H1 (cell line): ENCODE results near the gene PLXND1. TPM values are rescaled to one million over a fixed set of nuclear protein-coding genes. Genes with fewer than 3 reads are reported as not detected.

Experiments used
- CTCF ChIA-PET: fragments of 300-600 bp; sonication (Branson Sonifier 250); formaldehyde crosslinking; loops from one replicate; lab custom pipeline; 2021; ENCODE audit not compliant: partially characterized antibody; lab: Charles Lee
- POLR2A ChIA-PET: fragments of 300-600 bp; sonication (Branson Sonifier 250); formaldehyde crosslinking; loops from one replicate; lab custom pipeline; 2021; ENCODE audit warnings: inconsistent platforms; ENCODE audit not compliant: partially characterized antibody; lab: Charles Lee
- DNase-seq, 2 experiments: peaks; one replicate each; pipeline versions ENCODE4 v3.0.0 to v3.0.0-alpha.2; 2010 to 2022; ENCODE audit warnings: low spot score in 2 of 2, low read depth in 1 of 2, mixed read lengths in 1 of 2
- FAIRE-seq: peaks from 2 replicates; lab custom pipeline; 2011; peaks lifted over from hg19 to GRCh38; lab: Jason Lieb, UNC
- H2AFZ ChIP-seq: 2 replicates; pipeline ENCODE4 v1.8.1; 2012; ENCODE audit warnings: low read length, inconsistent platforms
- H2AK5ac ChIP-seq: 2 replicates; pipeline ENCODE4 v1.6.1; 2013; ENCODE audit warnings: low read depth, low read length
- H2BK120ac ChIP-seq: replicated peaks from 2 replicates; pipeline ENCODE3; 2013; ENCODE audit warnings: low read depth, low read length, inconsistent platforms
- H2BK12ac ChIP-seq: 2 replicates; pipeline ENCODE4 v1.6.1; 2013; ENCODE audit warnings: low read depth, low read length
- H2BK15ac ChIP-seq: 2 replicates; pipeline ENCODE4 v1.6.1; 2013; ENCODE audit warnings: low read length
- H2BK20ac ChIP-seq: 2 replicates; pipeline ENCODE4 v1.6.1; 2013; ENCODE audit warnings: low read length
- H2BK5ac ChIP-seq: 2 replicates; pipeline ENCODE4 v1.6.1; 2013; ENCODE audit warnings: low read depth, low read length
- H3K14ac ChIP-seq: 2 replicates; pipeline ENCODE4 v1.6.1; 2013; ENCODE audit warnings: inconsistent platforms; ENCODE audit not compliant: insufficient read length
- H3K18ac ChIP-seq: 2 replicates; pipeline ENCODE4 v1.6.1; 2013; ENCODE audit warnings: low read length; ENCODE audit errors: extremely low read depth
- H3K23ac ChIP-seq: 2 replicates; pipeline ENCODE4 v1.6.1; 2013; ENCODE audit warnings: inconsistent platforms; ENCODE audit not compliant: insufficient read length
- H3K23me2 ChIP-seq: 2 replicates; pipeline ENCODE4 v1.6.1; 2013; ENCODE audit warnings: low read depth, low read length
- H3K27ac ChIP-seq: 2 replicates; pipeline ENCODE4 v1.6.1; 2011; ENCODE audit warnings: low read depth, low read length, inconsistent platforms
- H3K27me3 ChIP-seq, 4 experiments: replicated peaks in 1 of 4; 1 replicate in 1 of 4; 2 replicates in 3 of 4; pipeline versions ENCODE4 v1.6.1 to v1.8.1; 2011 to 2013; ENCODE audit warnings: low read length in 3 of 4, mild to moderate bottlenecking in 3 of 4, inconsistent platforms in 2 of 4, mixed read lengths in 2 of 4, moderate library complexity in 1 of 4; ENCODE audit not compliant: control insufficient read depth in 3 of 4, insufficient read depth in 3 of 4; ENCODE audit errors: extremely low read depth in 1 of 4
- H3K36me3 ChIP-seq, 4 experiments: 2 replicates each; pipeline versions ENCODE4 v1.6.1 to v1.8.1; 2011 to 2013; ENCODE audit warnings: mild to moderate bottlenecking in 4 of 4, low read length in 3 of 4, moderate library complexity in 2 of 4, control low read depth in 1 of 4, inconsistent platforms in 1 of 4; ENCODE audit not compliant: insufficient read depth in 4 of 4, control insufficient read depth in 2 of 4
- H3K4ac ChIP-seq: replicated peaks from 2 replicates; pipeline ENCODE3; 2013; ENCODE audit warnings: low read length, low read depth, mixed read lengths, inconsistent platforms; ENCODE audit not compliant: insufficient read length
- H3K4me1 ChIP-seq, 4 experiments: replicated peaks in 1 of 4; 1 replicate in 1 of 4; 2 replicates in 3 of 4; pipeline versions ENCODE4 v1.6.1 to v1.8.1; 2011 to 2013; ENCODE audit warnings: low read length in 3 of 4, inconsistent platforms in 2 of 4, mixed read lengths in 1 of 4; ENCODE audit not compliant: insufficient read depth in 4 of 4, control insufficient read depth in 3 of 4
- H3K4me2 ChIP-seq, 2 experiments: 2 replicates each; pipeline versions ENCODE4 v1.6.1 to v1.8.1; 2011 to 2013; ENCODE audit warnings: low read depth in 2 of 2, low read length in 2 of 2, control low read depth in 1 of 2, inconsistent platforms in 1 of 2, mild to moderate bottlenecking in 1 of 2; ENCODE audit not compliant: insufficient read depth in 1 of 2
- H3K4me3 ChIP-seq, 4 experiments: fragments of 200-600, 300-600 bp in 1 of 4; sonication (generic), shearing (Covaris generic), sonication (Bioruptor Twin) in 1 of 4; 2 replicates each; pipeline versions ENCODE4 v1.5.1 to v1.8.1; 2011 to 2016; ENCODE audit warnings: low read length in 4 of 4, low read depth in 3 of 4, control low read depth in 2 of 4, inconsistent platforms in 2 of 4, mild to moderate bottlenecking in 2 of 4, mixed read lengths in 1 of 4, moderate library complexity in 1 of 4; ENCODE audit not compliant: insufficient read depth in 2 of 4; ENCODE audit errors: extremely low read depth in 1 of 4
- H3K56ac ChIP-seq: replicated peaks from 2 replicates; pipeline ENCODE3; 2013; ENCODE audit warnings: low read depth, mild to moderate bottlenecking, mixed read lengths, low read length, inconsistent platforms; ENCODE audit not compliant: insufficient read length
- H3K79me1 ChIP-seq: 2 replicates; pipeline ENCODE4 v1.6.1; 2013; ENCODE audit warnings: low read depth, low read length, control low read depth
- H3K79me2 ChIP-seq, 2 experiments: 2 replicates each; pipeline versions ENCODE4 v1.6.1 to v1.8.1; 2012 to 2013; ENCODE audit warnings: low read length in 2 of 2, mild to moderate bottlenecking in 2 of 2, inconsistent platforms in 1 of 2; ENCODE audit not compliant: insufficient read depth in 2 of 2, control insufficient read depth in 1 of 2
- H3K9ac ChIP-seq, 4 experiments: replicated peaks in 1 of 4; 1 replicate in 1 of 4; 2 replicates in 3 of 4; pipeline versions ENCODE4 v1.6.1 to v1.8.1; 2011 to 2013; ENCODE audit warnings: low read depth in 3 of 4, low read length in 3 of 4, control low read depth in 2 of 4, mild to moderate bottlenecking in 2 of 4, moderate library complexity in 2 of 4, inconsistent platforms in 1 of 4; ENCODE audit errors: extremely low read depth in 1 of 4
- H3K9me3 ChIP-seq, 2 experiments: 2 replicates each; pipeline versions ENCODE4 v1.6.1 to v1.8.1; 2012 to 2013; ENCODE audit warnings: mild to moderate bottlenecking in 2 of 2, moderate library complexity in 2 of 2, control low read depth in 1 of 2, inconsistent platforms in 1 of 2, low read depth in 1 of 2, low read length in 1 of 2, mixed read lengths in 1 of 2; ENCODE audit not compliant: insufficient read depth in 2 of 2
- H4K20me1 ChIP-seq, 2 experiments: replicated peaks in 1 of 2; 2 replicates each; pipeline versions ENCODE3 to v1.8.1; 2011 to 2013; ENCODE audit warnings: inconsistent platforms in 2 of 2, low read length in 2 of 2, mild to moderate bottlenecking in 1 of 2; ENCODE audit not compliant: insufficient read depth in 2 of 2, control insufficient read depth in 1 of 2
- H4K5ac ChIP-seq: 2 replicates; pipeline ENCODE4 v1.6.1; 2013; ENCODE audit warnings: low read length, low read depth, mixed read lengths, inconsistent platforms; ENCODE audit not compliant: insufficient read length
- H4K8ac ChIP-seq: 2 replicates; pipeline ENCODE4 v1.8.0; 2013; ENCODE audit warnings: mild to moderate bottlenecking, moderate library complexity, low read length, inconsistent platforms; ENCODE audit not compliant: insufficient read depth; ENCODE audit errors: extremely low read depth
- H4K91ac ChIP-seq: replicated peaks from 2 replicates; pipeline ENCODE3; 2013; ENCODE audit warnings: low read length, mixed read lengths, inconsistent platforms; ENCODE audit not compliant: insufficient read length
- BACH1 ChIP-seq: IDR thresholded peaks from 2 replicates; pipeline ENCODE4 v1.6.1; 2012; ENCODE audit warnings: low read length, improper control_type of control experiment
- CBX8 ChIP-seq: fragments of 300-800, 300-1000 bp; sonication (generic); IDR thresholded peaks from 2 replicates; pipeline ENCODE4 v1.7.1; 2016; ENCODE audit warnings: low read depth, low read length, borderline replicate concordance
- CHD2 ChIP-seq: IDR thresholded peaks from 2 replicates; pipeline ENCODE4 v1.6.1; 2012; ENCODE audit warnings: low read length, improper control_type of control experiment
- EZH2 ChIP-seq: fragments of 200-600 bp; sonication (generic); IDR thresholded peaks from 2 replicates; pipeline ENCODE4 v1.7.1; 2012; ENCODE audit warnings: low read depth, mild to moderate bottlenecking, moderate library complexity, low read length, inconsistent platforms; ENCODE audit not compliant: severe bottlenecking
- GTF2F1 ChIP-seq: IDR thresholded peaks from 2 replicates; pipeline ENCODE4 v1.6.1; 2012; ENCODE audit warnings: low read depth, low read length, improper control_type of control experiment, borderline replicate concordance
- KDM5A ChIP-seq: fragments of 200-600 bp; IDR thresholded peaks from 2 replicates; pipeline ENCODE4 v1.7.1; 2012; ENCODE audit warnings: mild to moderate bottlenecking, low read length, inconsistent platforms, mixed read lengths
- POLR2A ChIP-seq, 2 experiments: IDR thresholded peaks; 1 replicate in 1 of 2; 2 replicates in 1 of 2; pipeline ENCODE4 v1.6.1; 2011; ENCODE audit warnings: low read depth in 2 of 2, low read length in 2 of 2, mild to moderate bottlenecking in 2 of 2; ENCODE audit errors: control extremely low read depth in 1 of 2
- RFX5 ChIP-seq: IDR thresholded peaks from 2 replicates; pipeline ENCODE4 v1.6.1; 2011; ENCODE audit warnings: low read depth, low read length, improper control_type of control experiment, borderline replicate concordance
- SRF ChIP-seq: IDR thresholded peaks from 2 replicates; pipeline ENCODE4 v1.6.1; 2011; ENCODE audit warnings: mild to moderate bottlenecking, low read depth, low read length, moderate library complexity
- TEAD4 ChIP-seq: IDR thresholded peaks from 2 replicates; pipeline ENCODE4 v1.6.1; 2012; ENCODE audit warnings: low read depth, low read length, inconsistent platforms, mixed read lengths
- USF2 ChIP-seq: IDR thresholded peaks from 2 replicates; pipeline ENCODE4 v1.6.1; 2011; ENCODE audit warnings: low read length, improper control_type of control experiment
- WGBS, 2 experiments: shearing (Covaris generic) in 1 of 2; methylation state at CpG; one replicate each; pipeline versions ENCODE4 v1.1.6 to v1.1.7; 2013 to 2015; ENCODE audit warnings: low lambda C conversion rate in 2 of 2, mixed read lengths in 2 of 2, inconsistent platforms in 1 of 2, low coverage in 1 of 2, missing lambda C conversion rate in 1 of 2; ENCODE audit not compliant: insufficient replicate concordance in 2 of 2, insufficient coverage in 1 of 2, insufficient read length in 1 of 2; ENCODE audit errors: extremely low coverage in 1 of 2, missing lambda C conversion rate in 1 of 2; 5-methylcytosine and 5-hydroxymethylcytosine counted together
- polyA plus RNA-seq, 7 experiments: library from polyadenylated mRNA; depleted of rRNA in 3 of 7; stranded (reverse) in 5 of 7; unstranded in 2 of 7; fragments of >200 nt in 5 of 7; fragments of 200-250 nt in 2 of 7; gene quantifications; 1 replicate in 5 of 7; 2 replicates in 1 of 7; 4 replicates in 1 of 7; pipeline versions ENCODE4 v1.2.1 to v1.2.3, GENCODE V29; 2011 to 2013; ENCODE audit warnings: missing spikeins in 2 of 7, mixed read lengths in 2 of 7
- total RNA-seq: library from RNA; stranded (reverse); fragmentation: NEBNext Ultra II Directional; extraction: Animal tissue kit (Norgen Biotek cat#: 25700); gene quantifications from 2 replicates; pipeline ENCODE4 v1.2.1, GENCODE V29; 2021
- TF ChIP-seq, protein P1 (sequence below): IDR thresholded peaks from 2 replicates; pipeline ENCODE4 v1.6.1; 2012; ENCODE audit warnings: inconsistent platforms

The PLXND1 gene
- total and polyA plus RNA-seq, 2 of the 8 experiments (the other 6 are each of a cell fraction or from before 2014, with no cell fraction given), result 17.7 to 66.4 TPM

DNA sequence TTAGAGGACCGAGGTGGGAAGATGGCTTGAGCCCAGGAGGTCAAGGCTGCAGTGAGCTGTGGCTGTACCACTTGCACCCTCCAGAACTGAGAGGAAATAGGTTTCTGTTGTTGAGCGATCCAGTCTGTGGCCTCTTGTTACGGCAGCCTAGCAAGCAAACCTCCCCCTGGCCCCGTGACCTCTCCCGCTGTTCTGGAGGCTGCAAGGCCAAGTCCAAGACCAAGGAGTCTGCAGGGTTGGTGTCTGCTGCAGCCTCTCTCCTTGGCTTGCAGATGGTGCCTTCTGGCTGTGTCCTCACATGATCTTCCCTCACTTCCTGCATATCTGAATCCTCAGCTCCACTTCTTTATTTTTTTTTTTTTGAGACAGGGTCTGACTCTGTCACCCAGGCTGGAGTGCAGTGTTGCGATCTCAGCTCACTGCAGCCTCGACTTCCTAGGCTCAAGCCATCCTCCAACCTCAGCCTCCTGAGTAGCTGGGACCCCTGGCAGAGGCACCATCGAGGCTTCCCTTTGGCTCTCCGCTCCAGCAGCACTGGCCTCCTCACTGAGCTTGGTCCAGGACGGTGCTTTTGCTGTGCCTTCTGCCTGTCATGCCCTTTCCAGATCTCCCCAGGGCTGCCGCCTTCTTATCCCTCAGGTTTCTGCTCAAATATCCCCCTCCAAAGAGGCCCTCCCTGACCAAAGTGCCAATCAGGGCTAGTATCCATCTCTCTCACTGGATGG lies 18.0 kb upstream of the PLXND1 start:
- H3K79me1 ChIP-seq, result no peaks in the 10 kb centered on the region
- CTCF ChIA-PET, result interaction anchor here (0.6 to 1.5 kb wide), 7 partner anchors 35 to 349 kb away, joined by 3 read pairs; no protein-coding TSS in a partner anchor
- TF ChIP-seq EZH2, result no peak
- TF ChIP-seq POLR2A (IDR thresholded peaks at IDR 0.05; ENCODE audit: control extremely low read depth in 1 of 2, low read depth in 2 of 2, low read length in 2 of 2), result no peak
- TF ChIP-seq SRF, result no peak
- no peak for TF ChIP-seq GTF2F1
- TF ChIP-seq RFX5, result no peak
- TF ChIP-seq KDM5A, result no peak
- no peak for TF ChIP-seq TEAD4
- TF ChIP-seq BACH1, result no peak
- no peak for TF ChIP-seq USF2
- no peak for TF ChIP-seq CBX8
- TF ChIP-seq, protein P1, sequence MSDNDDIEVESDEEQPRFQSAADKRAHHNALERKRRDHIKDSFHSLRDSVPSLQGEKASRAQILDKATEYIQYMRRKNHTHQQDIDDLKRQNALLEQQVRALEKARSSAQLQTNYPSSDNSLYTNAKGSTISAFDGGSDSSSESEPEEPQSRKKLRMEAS, result no peak
- no peak for TF ChIP-seq CHD2

More for the DNA sequence above, 18.0 kb upstream of the PLXND1 start:
- Histone ChIP-seq H4K20me1 (no peaks in the 10 kb centered on the region), H3K4me2 (no peak overlapping the region), H2AK5ac (0 out of 2 replicates have a peak overlapping the region, but pooled peaks have one; percentile 17), H2BK120ac (no peak overlapping the region), H3K9me3 (no peaks in the 10 kb centered on the region), H3K23me2 (peaks cover 7% of the 10 kb centered on the region), H2BK5ac (peak overlapping the region; percentile 47; the same call in 1 of the 2 replicates), H3K36me3 (no peaks in the 10 kb centered on the region), H3K14ac (no peak overlapping the region), H4K91ac (peak overlapping the region; percentile 71), H2BK15ac (peak overlapping the region; percentile 65; the same call in 1 of the 2 replicates), H3K23ac (no peak overlapping the region), H2AFZ (no peak overlapping the region), H4K5ac (no peak overlapping the region), H3K4ac (peak overlapping the region; percentile 36), H3K4me3 (no peak overlapping the region), H2BK20ac (no peak overlapping the region), H3K4me1 (peaks cover 4 to 14% (median 6%) of the 10 kb centered on the region in 4 experiments), H4K8ac (no peak overlapping the region), H3K9ac (no peak overlapping the region), H3K27me3 (no peaks in the 10 kb centered on the region), H3K56ac (no peak overlapping the region), H3K27ac (no peak overlapping the region), H3K18ac (no peak overlapping the region; the same call in 1 of the 2 replicates), H3K79me2 (no peaks in the 10 kb centered on the region), H2BK12ac (peak overlapping the region; percentile 80; the same call in 1 of the 2 replicates)
- 89% methylated on average over 11 of the region's 11 CpGs; no CpG with 5 or more reads in 1 of the 2 experiments for WGBS, 2 experiments
- POLR2A ChIA-PET, result no interaction called here
- FAIRE-seq, result no peak
- no peak for DNase-seq
